ENCODE results near the gene CLK2. TPM values are rescaled to one million over a fixed set of nuclear protein-coding genes. Genes with fewer than 3 reads are reported as not detected.
A peak's percentile ranks its signal among the peaks of the same experiment; 100 is the strongest.

The CLK2 gene
- total and polyA plus RNA-seq, 9 of the 15 experiments (the other 6 are each of a cell fraction or from before 2014, with no cell fraction given) = 13.5 to 81.4 (median 39.6) TPM

DNA sequence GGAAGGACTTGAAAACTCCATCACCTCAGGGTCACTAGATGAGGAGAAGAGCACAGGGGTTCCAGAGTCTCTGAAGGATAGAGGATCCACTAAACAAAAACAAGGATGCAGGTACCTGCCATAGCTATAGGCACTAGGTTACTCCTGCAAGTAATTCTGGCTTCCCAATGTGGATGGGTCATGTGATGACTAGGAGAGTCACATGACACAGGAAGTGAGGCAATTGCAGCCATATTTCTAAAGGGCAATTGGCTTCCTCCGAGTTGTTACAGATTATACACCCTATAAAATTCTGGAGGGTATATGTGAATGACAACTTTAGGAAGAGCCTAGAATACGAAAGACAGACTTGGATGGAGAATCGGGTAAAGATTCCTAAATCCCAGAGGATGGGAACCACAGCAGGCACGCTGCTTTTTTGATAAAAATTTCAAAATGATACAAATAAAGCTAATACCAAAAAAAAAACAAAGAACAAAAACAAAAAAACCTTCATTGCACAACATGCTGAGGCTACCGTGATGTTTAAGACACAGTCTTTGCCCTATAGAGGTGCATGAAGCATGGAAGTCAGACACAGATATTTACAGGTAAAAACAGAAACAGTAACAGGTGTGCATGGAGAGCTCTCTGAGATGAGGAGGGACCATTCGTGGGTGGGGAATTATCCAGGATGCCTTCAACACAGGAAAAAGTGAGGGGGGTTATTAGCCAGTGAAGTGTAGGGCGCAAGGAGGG lies 54.3 kb downstream of the CLK2 start (continued):
- TF ChIP-seq ZNF175 (CRISPR knock-in tag; IDR thresholded peaks at IDR 0.05; ENCODE audit: low read depth) = 0 out of 2 replicates have a peak, but pooled peaks have one; percentile 64
- TF ChIP-seq, protein P1, sequence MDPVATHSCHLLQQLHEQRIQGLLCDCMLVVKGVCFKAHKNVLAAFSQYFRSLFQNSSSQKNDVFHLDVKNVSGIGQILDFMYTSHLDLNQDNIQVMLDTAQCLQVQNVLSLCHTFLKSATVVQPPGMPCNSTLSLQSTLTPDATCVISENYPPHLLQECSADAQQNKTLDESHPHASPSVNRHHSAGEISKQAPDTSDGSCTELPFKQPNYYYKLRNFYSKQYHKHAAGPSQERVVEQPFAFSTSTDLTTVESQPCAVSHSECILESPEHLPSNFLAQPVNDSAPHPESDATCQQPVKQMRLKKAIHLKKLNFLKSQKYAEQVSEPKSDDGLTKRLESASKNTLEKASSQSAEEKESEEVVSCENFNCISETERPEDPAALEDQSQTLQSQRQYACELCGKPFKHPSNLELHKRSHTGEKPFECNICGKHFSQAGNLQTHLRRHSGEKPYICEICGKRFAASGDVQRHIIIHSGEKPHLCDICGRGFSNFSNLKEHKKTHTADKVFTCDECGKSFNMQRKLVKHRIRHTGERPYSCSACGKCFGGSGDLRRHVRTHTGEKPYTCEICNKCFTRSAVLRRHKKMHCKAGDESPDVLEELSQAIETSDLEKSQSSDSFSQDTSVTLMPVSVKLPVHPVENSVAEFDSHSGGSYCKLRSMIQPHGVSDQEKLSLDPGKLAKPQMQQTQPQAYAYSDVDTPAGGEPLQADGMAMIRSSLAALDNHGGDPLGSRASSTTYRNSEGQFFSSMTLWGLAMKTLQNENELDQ (CRISPR knock-in tag; IDR thresholded peaks at IDR 0.05; ENCODE audit: borderline replicate concordance) = no peak
- no peak for TF ChIP-seq MED1 (CRISPR knock-in tag; IDR thresholded peaks at IDR 0.05; ENCODE audit: borderline replicate concordance)
- 0 out of 2 replicates have a peak, but pooled peaks have one; percentile 30 for TF ChIP-seq MEF2D (tag; conservative IDR thresholded peaks at IDR 0.05; ENCODE audit: low read depth)
- no peak for TF ChIP-seq ZZZ3 (IDR thresholded peaks at IDR 0.05)
- no peak for TF ChIP-seq ZNF24 (IDR thresholded peaks at IDR 0.05)
- TF ChIP-seq, protein P2, sequence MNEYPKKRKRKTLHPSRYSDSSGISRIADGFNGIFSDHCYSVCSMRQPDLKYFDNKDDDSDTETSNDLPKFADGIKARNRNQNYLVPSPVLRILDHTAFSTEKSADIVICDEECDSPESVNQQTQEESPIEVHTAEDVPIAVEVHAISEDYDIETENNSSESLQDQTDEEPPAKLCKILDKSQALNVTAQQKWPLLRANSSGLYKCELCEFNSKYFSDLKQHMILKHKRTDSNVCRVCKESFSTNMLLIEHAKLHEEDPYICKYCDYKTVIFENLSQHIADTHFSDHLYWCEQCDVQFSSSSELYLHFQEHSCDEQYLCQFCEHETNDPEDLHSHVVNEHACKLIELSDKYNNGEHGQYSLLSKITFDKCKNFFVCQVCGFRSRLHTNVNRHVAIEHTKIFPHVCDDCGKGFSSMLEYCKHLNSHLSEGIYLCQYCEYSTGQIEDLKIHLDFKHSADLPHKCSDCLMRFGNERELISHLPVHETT (CRISPR knock-in tag; conservative IDR thresholded peaks at IDR 0.05 in 1 of 2, IDR thresholded peaks at IDR 0.05 in 1 of 2) = no peak
- TF ChIP-seq, protein P3, sequence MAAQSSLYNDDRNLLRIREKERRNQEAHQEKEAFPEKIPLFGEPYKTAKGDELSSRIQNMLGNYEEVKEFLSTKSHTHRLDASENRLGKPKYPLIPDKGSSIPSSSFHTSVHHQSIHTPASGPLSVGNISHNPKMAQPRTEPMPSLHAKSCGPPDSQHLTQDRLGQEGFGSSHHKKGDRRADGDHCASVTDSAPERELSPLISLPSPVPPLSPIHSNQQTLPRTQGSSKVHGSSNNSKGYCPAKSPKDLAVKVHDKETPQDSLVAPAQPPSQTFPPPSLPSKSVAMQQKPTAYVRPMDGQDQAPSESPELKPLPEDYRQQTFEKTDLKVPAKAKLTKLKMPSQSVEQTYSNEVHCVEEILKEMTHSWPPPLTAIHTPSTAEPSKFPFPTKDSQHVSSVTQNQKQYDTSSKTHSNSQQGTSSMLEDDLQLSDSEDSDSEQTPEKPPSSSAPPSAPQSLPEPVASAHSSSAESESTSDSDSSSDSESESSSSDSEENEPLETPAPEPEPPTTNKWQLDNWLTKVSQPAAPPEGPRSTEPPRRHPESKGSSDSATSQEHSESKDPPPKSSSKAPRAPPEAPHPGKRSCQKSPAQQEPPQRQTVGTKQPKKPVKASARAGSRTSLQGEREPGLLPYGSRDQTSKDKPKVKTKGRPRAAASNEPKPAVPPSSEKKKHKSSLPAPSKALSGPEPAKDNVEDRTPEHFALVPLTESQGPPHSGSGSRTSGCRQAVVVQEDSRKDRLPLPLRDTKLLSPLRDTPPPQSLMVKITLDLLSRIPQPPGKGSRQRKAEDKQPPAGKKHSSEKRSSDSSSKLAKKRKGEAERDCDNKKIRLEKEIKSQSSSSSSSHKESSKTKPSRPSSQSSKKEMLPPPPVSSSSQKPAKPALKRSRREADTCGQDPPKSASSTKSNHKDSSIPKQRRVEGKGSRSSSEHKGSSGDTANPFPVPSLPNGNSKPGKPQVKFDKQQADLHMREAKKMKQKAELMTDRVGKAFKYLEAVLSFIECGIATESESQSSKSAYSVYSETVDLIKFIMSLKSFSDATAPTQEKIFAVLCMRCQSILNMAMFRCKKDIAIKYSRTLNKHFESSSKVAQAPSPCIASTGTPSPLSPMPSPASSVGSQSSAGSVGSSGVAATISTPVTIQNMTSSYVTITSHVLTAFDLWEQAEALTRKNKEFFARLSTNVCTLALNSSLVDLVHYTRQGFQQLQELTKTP (IDR thresholded peaks at IDR 0.05; ENCODE audit: low read depth in 1 of 2, partially characterized antibody in 2 of 2) = peak; percentile 18 to 57
- TF ChIP-seq, protein P4, sequence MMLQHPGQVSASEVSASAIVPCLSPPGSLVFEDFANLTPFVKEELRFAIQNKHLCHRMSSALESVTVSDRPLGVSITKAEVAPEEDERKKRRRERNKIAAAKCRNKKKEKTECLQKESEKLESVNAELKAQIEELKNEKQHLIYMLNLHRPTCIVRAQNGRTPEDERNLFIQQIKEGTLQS (IDR thresholded peaks at IDR 0.05) = peak; percentile 65
- TF ChIP-seq, protein P4 (CRISPR knock-in tag; conservative IDR thresholded peaks at IDR 0.05) = no peak
- TF ChIP-seq, protein P5, sequence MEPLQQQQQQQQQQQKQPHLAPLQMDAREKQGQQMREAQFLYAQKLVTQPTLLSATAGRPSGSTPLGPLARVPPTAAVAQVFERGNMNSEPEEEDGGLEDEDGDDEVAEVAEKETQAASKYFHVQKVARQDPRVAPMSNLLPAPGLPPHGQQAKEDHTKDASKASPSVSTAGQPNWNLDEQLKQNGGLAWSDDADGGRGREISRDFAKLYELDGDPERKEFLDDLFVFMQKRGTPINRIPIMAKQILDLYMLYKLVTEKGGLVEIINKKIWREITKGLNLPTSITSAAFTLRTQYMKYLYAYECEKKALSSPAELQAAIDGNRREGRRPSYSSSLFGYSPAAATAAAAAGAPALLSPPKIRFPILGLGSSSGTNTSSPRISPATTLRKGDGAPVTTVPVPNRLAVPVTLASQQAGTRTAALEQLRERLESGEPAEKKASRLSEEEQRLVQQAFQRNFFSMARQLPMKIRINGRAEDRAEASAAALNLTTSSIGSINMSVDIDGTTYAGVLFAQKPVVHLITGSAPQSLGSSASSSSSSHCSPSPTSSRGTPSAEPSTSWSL (CRISPR knock-in tag; IDR thresholded peaks at IDR 0.05; ENCODE audit: borderline replicate concordance) = no peak
- no peak for TF ChIP-seq ZNF12 (CRISPR knock-in tag; IDR thresholded peaks at IDR 0.05)
- no peak for TF ChIP-seq SAFB (IDR thresholded peaks at IDR 0.05; ENCODE audit: borderline replicate concordance, low read depth, low read length)
- TF ChIP-seq BHLHE40 (IDR thresholded peaks at IDR 0.05; ENCODE audit: low read length) = no peak
- TF ChIP-seq CREM (IDR thresholded peaks at IDR 0.05; ENCODE audit: low read depth) = 0 out of 2 replicates have a peak, but pooled peaks have one; percentile 18
- TF ChIP-seq HNRNPL (IDR thresholded peaks at IDR 0.05; ENCODE audit: low read depth, low read length) = no peak
